ENCODE data around the gene TTLL6.

The TTLL6 gene

DNA sequence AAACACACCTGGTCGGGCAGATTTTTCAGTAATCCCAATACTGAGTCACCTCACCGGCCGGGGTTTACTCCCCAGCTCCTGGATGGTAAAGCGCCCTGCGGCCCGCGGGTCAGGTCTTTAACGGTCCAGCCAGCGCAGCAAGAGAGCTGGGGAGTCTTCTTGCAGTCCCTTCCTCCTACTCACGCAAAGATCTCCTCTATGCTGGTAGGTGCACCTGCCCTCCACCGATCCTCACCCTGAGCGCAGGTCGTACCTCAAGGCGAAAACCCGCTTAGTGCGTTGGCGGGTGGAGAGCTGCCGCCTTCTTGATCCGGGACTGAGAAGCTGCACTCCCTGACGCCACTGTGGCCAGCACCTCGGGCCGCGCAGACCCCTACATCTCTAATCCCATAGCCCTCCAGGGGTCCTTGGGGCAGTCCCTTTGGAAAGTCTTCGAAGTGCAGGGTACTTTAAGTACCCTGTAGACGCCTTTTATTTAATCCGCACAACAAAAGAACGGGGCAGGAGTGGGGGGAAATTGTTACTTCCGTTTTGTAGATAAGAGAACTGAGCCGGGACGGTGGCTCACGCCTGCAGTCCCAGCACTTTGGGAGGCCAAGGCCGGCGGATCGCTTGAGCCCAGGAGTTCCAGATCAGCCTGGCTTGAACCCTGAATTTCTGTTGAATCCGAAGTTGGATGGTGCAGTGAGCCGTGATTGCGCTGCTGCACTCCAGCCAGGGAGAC, 78.1 kb downstream of the TTLL6 start:
- peaks cover 5% of the 10 kb centered on the region; the same call in 1 of the 2 replicates for H3K27me3 ChIP-seq (ENCODE audit: insufficient read depth, low read length)
- no peak overlapping the region for H3K4me2 ChIP-seq (ENCODE audit: low read length)

DNA sequence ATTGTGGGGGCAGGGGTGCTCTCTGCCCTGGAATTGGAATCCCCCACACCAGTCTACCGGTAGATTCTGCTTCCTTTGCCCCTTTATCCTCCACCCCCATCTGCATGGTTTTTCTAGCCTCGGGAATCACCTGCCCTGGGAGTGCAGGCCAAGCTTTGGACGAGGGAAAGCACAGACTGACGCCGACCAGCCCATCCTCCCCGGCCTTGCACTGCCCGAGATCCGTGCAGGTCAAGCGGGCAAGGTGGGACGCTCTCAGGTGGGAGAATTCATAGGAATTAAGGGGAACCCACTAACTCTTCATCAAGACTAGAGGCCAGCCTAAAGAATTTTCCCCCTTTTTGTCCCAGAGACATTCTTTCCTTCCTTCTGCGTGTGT, 78.6 kb downstream of the TTLL6 start:
- no peaks in the 10 kb centered on the region for H3K9me3 ChIP-seq (ENCODE audit: low read length)
- H4K20me1 ChIP-seq (ENCODE audit: insufficient read depth, low read length): no peaks in the 10 kb centered on the region
- H3K27ac ChIP-seq (ENCODE audit: low read depth, low read length, poor library complexity, severe bottlenecking): no peak overlapping the region
- no peak overlapping the region for H3K4me3 ChIP-seq (ENCODE audit: low read depth, low read length, poor library complexity, severe bottlenecking)
- H3K4me2 ChIP-seq (ENCODE audit: low read length): no peak overlapping the region
- no peaks in the 10 kb centered on the region for H3K79me2 ChIP-seq (ENCODE audit: insufficient read depth, low read length)
- H3K9ac ChIP-seq (ENCODE audit: low read length): no peak overlapping the region
- no peak overlapping the region for H2AFZ ChIP-seq (ENCODE audit: low read length)
- H3K27me3 ChIP-seq (ENCODE audit: insufficient read depth, low read length): peaks cover 5% of the 10 kb centered on the region; the same call in 1 of the 2 replicates
- no peaks in the 10 kb centered on the region for H3K36me3 ChIP-seq (ENCODE audit: insufficient read depth, low read length)
- H3K4me1 ChIP-seq (ENCODE audit: insufficient read depth, low read length, severe bottlenecking): no peaks in the 10 kb centered on the region
- TF ChIP-seq EZH2 (IDR thresholded peaks at IDR 0.05; ENCODE audit: borderline replicate concordance, low read length): no peak
- TF ChIP-seq CTCF (IDR thresholded peaks at IDR 0.05; ENCODE audit: low read length): no peak
- no peaks in the 10 kb centered on the region for H3F3A ChIP-seq (ENCODE audit: insufficient read depth, low read length)
- H3K9me2 ChIP-seq (ENCODE audit: low read depth, low read length): no peaks in the 10 kb centered on the region

More for the DNA sequence above, 78.1 kb downstream of the TTLL6 start:
- Histone ChIP-seq H3K4me3 (ENCODE audit: low read depth, low read length, poor library complexity, severe bottlenecking) (no peak overlapping the region), H3K4me1 (ENCODE audit: insufficient read depth, low read length, severe bottlenecking) (no peaks in the 10 kb centered on the region), H3K36me3 (ENCODE audit: insufficient read depth, low read length) (no peaks in the 10 kb centered on the region), H2AFZ (ENCODE audit: low read length) (no peak overlapping the region), H3K9me3 (ENCODE audit: low read length) (no peaks in the 10 kb centered on the region), H3K27ac (ENCODE audit: low read depth, low read length, poor library complexity, severe bottlenecking) (no peak overlapping the region), H4K20me1 (ENCODE audit: insufficient read depth, low read length) (no peaks in the 10 kb centered on the region), H3K9me2 (ENCODE audit: low read depth, low read length) (no peaks in the 10 kb centered on the region), H3K9ac (ENCODE audit: low read length) (no peak overlapping the region), H3K79me2 (ENCODE audit: insufficient read depth, low read length) (no peaks in the 10 kb centered on the region), H3F3A (ENCODE audit: insufficient read depth, low read length) (no peaks in the 10 kb centered on the region)
- no peak for TF ChIP-seq EZH2 (IDR thresholded peaks at IDR 0.05; ENCODE audit: borderline replicate concordance, low read length)
- no peak for TF ChIP-seq CTCF (IDR thresholded peaks at IDR 0.05; ENCODE audit: low read length)

- H3K9ac ChIP-seq (ENCODE audit: low read length): no peak overlapping the region
- no peaks in the 10 kb centered on the region for H3K4me1 ChIP-seq (ENCODE audit: insufficient read depth, low read length, severe bottlenecking)
- no peaks in the 10 kb centered on the region for H3K9me2 ChIP-seq (ENCODE audit: low read depth, low read length)
- H3F3A ChIP-seq (ENCODE audit: insufficient read depth, low read length): no peaks in the 10 kb centered on the region
- no peaks in the 10 kb centered on the region for H3K79me2 ChIP-seq (ENCODE audit: insufficient read depth, low read length)
- H3K27ac ChIP-seq (ENCODE audit: low read depth, low read length, poor library complexity, severe bottlenecking): no peak overlapping the region
- H3K36me3 ChIP-seq (ENCODE audit: insufficient read depth, low read length): no peaks in the 10 kb centered on the region
- no peak overlapping the region for H2AFZ ChIP-seq (ENCODE audit: low read length)
- no peak overlapping the region for H3K4me3 ChIP-seq (ENCODE audit: low read depth, low read length, poor library complexity, severe bottlenecking)
- no peaks in the 10 kb centered on the region for H3K9me3 ChIP-seq (ENCODE audit: low read length)
- H3K4me2 ChIP-seq (ENCODE audit: low read length): no peak overlapping the region
- TF ChIP-seq EZH2 (IDR thresholded peaks at IDR 0.05; ENCODE audit: borderline replicate concordance, low read length): no peak
- no peak for TF ChIP-seq CTCF (IDR thresholded peaks at IDR 0.05; ENCODE audit: low read length)
- no peaks in the 10 kb centered on the region for H4K20me1 ChIP-seq (ENCODE audit: insufficient read depth, low read length)
- peaks cover 5% of the 10 kb centered on the region; the same call in 1 of the 2 replicates for H3K27me3 ChIP-seq (ENCODE audit: insufficient read depth, low read length)
Measured at GRCh38 chr17:48737330-48738043, 79.5 kb downstream of the TTLL6 start.
